ENCODE measurements around the gene SMC6. TPM values are rescaled to one million over a fixed set of nuclear protein-coding genes. Genes with fewer than 3 reads are reported as not detected.
A peak's percentile ranks its signal among the peaks of the same experiment; 100 is the strongest.

SMC6 gene
- total RNA-seq, 1 experiment from 2014 or later: 30.4 TPM

- no peak for DNase-seq (ENCODE audit: low read depth)
These were observed 10.2 kb upstream of the SMC6 start for GRCh38 chr2:17763641-17764333.

GRCh38 chr2:17762451-17762850 lies 8.8 kb upstream of the SMC6 start:
- no peak for DNase-seq (ENCODE audit: low read depth)

GRCh38 chr2:17759805-17760204 lies 6.2 kb upstream of the SMC6 start:
- peak; percentile 49 for DNase-seq (ENCODE audit: low read depth)

GRCh38 chr2:17758118-17758517 lies 4.5 kb upstream of the SMC6 start:
- no peak for DNase-seq (ENCODE audit: low read depth)

- DNase-seq (ENCODE audit: low read depth): peak; percentile 62
These were observed 3.7 kb upstream of the SMC6 start for GRCh38 chr2:17757321-17757720.

- peak; percentile 67 for DNase-seq (ENCODE audit: low read depth)
These were observed 3.1 kb upstream of the SMC6 start for GRCh38 chr2:17756668-17757067.

GRCh38 chr2:17754773-17755425 lies 1.3 kb upstream of the SMC6 start:
- DNase-seq (ENCODE audit: low read depth): no peak

- DNase-seq (ENCODE audit: low read depth): peak; percentile 28
These were observed 463 bp downstream of the SMC6 start for GRCh38 chr2:17752892-17753802.

- DNase-seq (ENCODE audit: low read depth): no peak
These were observed 1.4 kb downstream of the SMC6 start for GRCh38 chr2:17752246-17752645.

GRCh38 chr2:17749753-17750438 lies 3.7 kb downstream of the SMC6 start:
- no peak for DNase-seq (ENCODE audit: low read depth)

GRCh38 chr2:17748745-17749144 lies 4.9 kb downstream of the SMC6 start:
- no peak for DNase-seq (ENCODE audit: low read depth)

GRCh38 chr2:17747684-17748452 lies 5.7 kb downstream of the SMC6 start:
- peak; percentile 31 for DNase-seq (ENCODE audit: low read depth)

GRCh38 chr2:17740203-17740602 lies 13.4 kb downstream of the SMC6 start:
- no peak for DNase-seq (ENCODE audit: low read depth)

GRCh38 chr2:17736989-17737388 lies 16.6 kb downstream of the SMC6 start:
- no peak for DNase-seq (ENCODE audit: low read depth)

GRCh38 chr2:17735864-17736263 lies 17.7 kb downstream of the SMC6 start:
- DNase-seq (ENCODE audit: low read depth): no peak

- DNase-seq (ENCODE audit: low read depth): no peak
These were observed 20.0 kb downstream of the SMC6 start for GRCh38 chr2:17733599-17733998.

- DNase-seq (ENCODE audit: low read depth): no peak
These were observed 23.7 kb downstream of the SMC6 start for GRCh38 chr2:17729880-17730279.

- no peak for DNase-seq (ENCODE audit: low read depth)
These were observed 25.4 kb downstream of the SMC6 start for GRCh38 chr2:17728210-17728609.

- no peak for DNase-seq (ENCODE audit: low read depth)
These were observed 33.8 kb downstream of the SMC6 start for GRCh38 chr2:17719562-17720371.

- DNase-seq (ENCODE audit: low read depth): no peak
These were observed 34.9 kb downstream of the SMC6 start for GRCh38 chr2:17718689-17719088.
